NCI-H146 (cell line): Measurements from ENCODE around the gene ZYX.

Source experiments
- DNase-seq: peaks from one replicate; lab custom pipeline; 2025; lab: John Stamatoyannopoulos, UW

Gene ZYX, protein sequence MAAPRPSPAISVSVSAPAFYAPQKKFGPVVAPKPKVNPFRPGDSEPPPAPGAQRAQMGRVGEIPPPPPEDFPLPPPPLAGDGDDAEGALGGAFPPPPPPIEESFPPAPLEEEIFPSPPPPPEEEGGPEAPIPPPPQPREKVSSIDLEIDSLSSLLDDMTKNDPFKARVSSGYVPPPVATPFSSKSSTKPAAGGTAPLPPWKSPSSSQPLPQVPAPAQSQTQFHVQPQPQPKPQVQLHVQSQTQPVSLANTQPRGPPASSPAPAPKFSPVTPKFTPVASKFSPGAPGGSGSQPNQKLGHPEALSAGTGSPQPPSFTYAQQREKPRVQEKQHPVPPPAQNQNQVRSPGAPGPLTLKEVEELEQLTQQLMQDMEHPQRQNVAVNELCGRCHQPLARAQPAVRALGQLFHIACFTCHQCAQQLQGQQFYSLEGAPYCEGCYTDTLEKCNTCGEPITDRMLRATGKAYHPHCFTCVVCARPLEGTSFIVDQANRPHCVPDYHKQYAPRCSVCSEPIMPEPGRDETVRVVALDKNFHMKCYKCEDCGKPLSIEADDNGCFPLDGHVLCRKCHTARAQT

DNA sequence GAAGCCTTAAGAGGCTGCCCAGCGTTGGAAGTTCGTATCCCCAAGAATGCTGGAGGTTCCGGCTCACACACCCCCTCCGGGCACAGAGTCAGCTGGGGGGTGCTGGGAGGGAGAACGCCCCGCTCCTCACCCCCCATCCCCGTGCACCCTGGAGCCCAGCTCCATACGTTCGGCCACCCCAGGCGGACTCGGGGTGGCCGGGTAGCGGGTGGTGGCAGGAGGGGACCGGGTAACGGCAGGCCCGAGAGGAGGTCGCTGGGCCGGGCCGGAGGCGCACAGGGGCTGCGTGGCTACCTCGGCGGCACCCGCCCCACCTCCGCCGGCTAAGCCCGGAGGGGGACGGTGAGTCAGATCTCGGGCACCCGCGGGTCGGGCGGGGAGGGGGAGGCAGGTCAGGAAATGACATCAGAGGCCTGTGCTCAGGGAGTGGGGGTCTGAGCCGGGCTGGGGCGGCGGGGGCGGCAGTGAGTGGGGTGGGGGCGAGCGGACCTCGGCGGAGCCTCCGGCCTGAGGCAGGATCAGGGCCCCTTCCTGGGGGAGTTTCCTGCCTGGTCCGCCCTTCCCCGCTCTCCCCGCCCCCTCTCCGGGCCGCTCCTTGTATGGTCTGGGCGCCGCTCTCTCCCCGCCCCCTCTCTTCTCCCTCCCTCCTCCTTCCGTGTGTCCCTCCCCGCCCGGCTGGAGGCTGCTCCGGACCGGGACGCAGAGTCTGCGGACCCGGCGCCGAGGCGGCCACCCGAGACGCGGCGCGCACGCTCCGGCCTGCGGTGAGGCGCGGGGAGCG lies at the start of gene ZYX:
TSS of gene ZYX (plus strand) at position 700 of the 781 bp plus-strand sequence. CDS start 227 bp downstream, outside the sequence.
- peak; percentile 80 for DNase-seq

DNA sequence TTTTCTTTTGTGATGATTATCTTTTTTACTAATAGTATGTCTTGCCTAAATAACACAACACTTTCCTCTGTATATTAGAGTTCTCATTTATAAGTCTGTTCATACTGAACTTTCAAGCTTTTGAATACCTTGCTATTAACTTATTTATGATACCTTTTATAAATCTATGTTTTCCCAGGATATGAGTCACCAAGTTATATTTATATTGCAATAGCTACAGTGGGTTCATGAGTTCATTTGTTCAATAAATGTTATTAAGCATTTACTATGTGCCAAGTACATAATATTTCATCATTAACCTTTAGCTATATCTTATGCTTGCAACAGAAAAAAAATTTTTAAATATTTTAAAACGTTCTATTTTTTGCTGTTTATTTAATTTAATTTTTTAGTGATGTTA lies 46.9 kb upstream of the ZYX start:
- no peak for DNase-seq

DNA sequence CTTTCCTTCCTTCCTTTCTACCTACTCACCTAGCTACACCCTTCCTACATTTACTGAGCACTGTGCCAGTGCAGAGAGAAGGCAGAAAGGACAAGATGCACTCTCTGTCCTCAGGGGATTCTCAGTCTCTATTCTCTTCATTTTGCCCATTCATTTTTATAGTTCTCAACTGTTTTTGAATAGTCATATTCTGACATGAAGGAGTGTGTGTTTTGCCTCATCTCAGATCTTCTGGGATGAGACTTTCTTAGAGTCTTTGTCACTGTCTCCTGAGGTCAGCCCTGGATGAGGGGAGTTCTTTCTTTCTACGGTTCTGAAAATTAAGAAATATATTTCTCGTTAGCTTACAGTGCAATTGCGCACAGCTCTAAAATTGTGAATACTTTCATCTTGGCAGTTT lies 43.9 kb upstream of the ZYX start:
- no peak for DNase-seq

DNA sequence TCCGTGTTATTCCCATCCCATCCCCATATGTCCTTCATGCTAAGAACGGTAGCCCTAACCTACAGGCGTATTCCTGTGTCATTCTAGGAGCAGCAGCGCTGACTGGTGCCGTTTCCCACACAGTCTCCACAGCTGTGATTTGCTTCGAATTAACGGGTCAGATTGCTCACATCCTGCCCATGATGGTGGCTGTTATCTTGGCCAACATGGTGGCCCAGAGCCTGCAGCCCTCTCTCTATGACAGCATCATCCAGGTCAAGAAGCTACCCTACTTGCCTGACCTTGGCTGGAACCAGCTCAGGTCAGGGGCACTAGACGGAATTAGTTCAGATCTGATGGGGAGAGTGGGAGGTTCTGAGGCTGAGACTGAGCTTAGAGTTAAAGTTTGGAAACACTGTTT lies 39.3 kb upstream of the ZYX start:
- no peak for DNase-seq

DNA sequence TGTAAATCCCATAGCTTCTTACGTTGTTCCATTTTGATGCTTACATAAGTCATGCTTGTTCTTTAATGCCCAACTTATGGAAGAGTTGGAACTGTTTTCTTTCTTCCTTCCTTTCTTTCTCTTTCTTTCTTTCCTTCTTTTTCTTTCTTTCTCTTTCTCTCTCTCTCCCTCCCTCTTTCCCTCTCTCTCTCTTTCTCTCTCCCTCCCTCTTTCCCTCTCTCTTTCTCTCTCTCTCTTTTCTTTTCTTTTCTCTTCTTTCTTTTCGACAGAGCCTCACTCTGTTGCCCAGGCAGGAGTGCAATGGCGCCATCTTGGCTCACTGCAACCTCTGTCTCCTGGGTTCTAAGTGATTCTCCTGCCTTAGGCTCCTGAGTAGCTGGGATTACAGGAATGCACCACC lies 37.5 kb upstream of the ZYX start:
- no peak for DNase-seq

DNA sequence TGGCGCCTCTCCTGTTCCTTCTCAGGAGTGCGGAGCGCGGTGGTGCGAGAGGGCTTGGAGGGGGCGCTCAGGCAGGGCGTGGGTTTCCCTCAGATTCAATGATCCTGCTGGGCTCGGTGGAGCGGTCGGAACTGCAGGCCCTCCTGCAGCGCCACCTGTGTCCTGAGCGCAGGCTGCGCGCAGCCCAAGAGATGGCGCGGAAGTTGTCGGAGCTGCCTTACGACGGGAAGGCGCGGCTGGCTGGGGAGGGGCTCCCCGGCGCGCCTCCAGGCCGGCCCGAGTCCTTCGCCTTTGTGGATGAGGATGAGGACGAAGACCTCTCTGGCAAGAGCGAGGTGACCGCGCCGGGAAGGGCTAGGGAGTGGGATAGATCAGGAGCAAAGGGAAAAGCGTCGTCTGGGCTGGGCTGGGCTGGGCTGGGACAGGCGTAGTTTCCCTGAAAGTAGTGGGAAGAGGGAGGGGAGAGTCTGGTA lies 35.7 kb upstream of the ZYX start:
- DNase-seq = peak; percentile 60

DNA sequence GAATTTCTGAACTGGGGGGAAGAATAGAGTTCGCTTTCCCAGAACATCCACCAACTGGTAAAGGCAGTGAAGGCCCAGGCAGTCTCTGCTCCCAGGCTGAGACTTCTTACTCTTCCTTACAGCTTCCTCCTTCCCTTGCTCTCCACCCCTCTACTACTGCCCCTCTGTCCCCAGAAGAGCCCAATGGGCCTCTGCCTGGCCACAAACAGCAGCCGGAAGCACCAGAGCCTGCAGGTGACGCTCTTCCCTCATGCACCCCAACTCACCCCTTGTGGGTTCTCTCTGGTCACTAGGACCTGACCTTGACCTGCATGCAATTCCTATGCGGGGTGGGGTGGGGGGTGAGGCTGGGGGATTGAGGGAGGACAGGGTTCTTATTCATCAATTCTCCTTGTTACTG lies 35.1 kb upstream of the ZYX start:
- no peak for DNase-seq

DNA sequence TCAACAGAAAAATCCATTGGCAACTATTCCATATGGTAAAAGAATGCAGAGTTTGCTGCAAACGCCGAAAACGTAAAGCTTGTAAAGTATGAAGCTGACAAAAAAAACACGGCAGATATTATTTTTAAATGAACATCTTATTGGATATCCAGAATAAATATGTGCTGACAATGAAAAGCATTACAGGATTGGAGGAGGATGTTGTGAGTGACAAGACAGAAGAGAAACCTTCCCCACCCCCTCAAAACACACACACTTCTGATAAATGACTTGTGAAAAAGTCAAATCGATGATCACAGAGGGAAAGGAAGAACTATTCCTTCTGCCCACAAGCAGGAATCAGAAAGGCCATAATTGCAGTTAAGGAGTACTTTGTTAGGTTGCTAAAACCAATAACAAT lies 33.2 kb upstream of the ZYX start:
- no peak for DNase-seq

DNA sequence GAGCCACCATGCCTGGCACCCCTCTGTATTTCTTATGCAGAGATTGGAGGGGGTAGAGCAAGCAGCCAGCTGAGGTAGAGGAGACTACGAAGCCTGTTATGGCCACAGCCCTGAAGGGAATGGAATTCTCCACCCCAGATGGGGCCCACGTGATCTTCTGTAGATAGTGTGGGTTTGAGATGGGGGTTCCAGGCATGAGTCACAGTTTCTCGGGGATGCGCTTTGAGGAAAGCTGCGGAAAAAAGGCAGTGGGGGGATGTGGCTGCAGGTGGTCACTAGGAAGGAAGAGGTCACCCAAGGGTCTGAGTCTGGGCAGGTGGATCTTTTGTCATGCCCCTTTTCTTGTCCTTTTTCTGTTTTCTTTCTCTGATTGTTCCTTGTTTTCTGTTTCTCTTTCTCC lies 30.1 kb upstream of the ZYX start:
- no peak for DNase-seq

DNA sequence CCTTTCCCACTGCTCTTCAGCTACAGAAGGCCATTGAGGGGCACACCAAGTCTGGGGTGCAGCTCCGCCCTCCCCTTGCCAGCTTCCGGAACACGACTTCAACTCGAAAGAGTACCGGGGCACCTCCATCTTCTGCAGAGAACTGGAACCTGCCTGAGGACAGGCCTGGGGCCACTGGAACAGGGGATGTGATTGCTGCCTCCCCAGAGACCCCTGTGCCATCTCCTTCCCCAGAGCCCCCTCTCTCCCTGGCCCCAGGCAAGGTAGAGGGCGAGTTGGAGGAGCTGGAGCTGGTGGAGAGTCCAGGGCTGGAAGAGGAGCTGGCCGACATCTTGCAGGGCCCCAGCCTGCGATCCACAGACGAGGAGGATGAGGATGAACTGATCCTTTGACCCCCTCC lies 29.6 kb upstream of the ZYX start:
- no peak for DNase-seq

DNA sequence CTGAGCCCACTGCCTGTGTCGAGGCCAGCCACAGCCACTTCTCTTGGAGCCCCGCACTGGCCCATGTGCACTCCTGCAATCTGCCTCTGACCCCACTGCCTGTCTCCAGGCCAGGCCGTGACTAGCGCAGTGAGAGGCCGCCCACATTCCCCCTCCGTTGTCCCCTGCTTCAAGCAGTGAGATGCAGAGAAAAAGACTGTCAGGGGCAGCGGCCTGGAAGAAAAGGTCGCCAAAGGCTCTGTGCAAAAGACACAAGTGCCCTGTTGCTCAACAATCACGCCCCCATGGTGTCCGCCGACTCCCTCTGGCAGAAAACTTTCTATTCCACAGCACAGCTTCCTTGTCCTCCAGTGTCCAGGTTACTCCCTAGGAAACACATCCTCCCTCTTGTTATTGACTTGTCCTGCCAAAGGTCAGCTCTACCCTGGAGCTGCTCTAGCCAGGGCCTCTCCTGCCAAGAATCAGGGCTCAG lies 28.6 kb upstream of the ZYX start:
- DNase-seq = no peak

DNA sequence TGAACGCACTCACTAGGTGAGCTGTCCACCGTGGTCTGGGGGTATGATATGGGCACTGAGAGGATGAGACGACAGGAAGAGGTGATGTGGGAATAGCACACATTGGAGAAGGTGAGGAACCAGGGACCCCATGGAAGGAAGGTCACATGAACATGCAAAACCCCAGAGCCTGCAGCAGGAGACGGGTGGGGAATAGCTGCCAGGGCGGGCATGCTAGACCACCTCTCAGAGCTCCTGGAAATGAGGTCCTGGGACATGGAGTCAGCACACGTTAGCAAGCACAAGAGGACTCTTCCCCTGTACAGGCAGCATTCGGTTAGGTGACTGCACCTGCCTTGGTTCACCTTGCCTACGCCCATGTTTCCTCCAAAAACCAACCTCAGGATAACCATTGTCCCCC lies 26.8 kb upstream of the ZYX start:
- DNase-seq = no peak

DNA sequence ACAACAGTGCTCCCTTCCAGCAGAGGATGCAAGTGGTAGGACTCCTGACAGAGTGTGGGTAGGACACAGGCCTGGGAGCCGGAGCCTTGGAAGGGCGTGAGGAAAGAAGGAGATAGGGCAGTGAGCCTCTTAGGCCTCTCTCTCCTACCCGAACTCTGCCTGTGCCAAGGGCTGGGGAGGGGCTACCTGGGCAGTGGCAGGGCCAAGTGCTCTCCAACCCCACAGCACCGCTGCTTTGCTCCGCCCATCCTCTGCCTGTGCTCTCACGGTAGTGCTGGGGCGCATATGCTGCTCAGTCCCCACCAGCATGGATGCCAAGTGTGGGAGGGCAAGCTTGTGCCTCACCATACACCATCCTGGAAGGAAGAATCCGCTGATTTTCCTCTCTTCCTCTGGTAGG lies 26.2 kb upstream of the ZYX start:
- DNase-seq = no peak

DNA sequence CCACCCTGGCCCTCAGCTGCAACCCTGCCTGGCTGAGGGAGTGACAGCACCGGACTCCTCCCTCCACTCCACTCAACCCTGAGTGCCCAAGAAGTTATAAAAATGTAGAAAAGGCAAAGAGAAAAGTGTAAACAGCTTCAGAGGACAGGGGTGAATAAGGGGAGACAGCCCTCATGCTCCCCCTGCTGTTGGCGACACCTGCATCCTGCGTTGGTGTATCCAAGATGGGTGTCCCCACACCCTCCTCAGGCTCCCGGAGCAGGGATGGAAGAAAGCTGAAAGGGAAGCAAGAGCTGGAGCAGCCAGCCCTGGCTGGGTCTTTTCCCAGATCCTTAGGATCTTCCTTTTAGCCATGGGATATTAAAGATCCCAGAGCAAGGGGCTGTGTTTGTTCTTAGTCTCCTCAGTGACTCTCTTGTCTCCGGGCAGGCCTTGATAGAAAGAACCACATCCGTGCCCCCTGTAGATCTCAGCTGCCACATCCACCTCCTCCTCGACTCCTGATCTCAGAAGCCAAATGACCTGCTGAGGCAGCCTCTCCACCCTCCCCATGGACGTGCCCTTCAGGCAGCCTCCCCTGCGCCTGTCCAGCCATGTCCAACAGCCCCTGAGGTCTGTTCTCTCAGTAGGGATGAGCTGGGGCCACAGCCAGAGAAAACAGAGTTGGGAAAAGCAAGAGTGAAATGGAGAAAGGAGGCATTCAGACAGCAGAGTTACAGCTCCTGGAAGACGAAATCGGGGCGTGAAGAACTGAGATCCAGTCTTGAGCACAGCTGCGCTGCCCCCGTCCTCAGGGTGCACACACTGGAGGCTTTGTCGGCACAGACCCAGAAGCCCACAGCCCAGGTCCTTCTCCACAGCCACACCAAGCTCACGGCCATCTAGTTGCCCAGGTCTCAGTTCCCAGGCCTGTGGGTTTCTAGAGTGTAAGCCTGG lies 25.4 kb upstream of the ZYX start:
- DNase-seq = no peak

DNA sequence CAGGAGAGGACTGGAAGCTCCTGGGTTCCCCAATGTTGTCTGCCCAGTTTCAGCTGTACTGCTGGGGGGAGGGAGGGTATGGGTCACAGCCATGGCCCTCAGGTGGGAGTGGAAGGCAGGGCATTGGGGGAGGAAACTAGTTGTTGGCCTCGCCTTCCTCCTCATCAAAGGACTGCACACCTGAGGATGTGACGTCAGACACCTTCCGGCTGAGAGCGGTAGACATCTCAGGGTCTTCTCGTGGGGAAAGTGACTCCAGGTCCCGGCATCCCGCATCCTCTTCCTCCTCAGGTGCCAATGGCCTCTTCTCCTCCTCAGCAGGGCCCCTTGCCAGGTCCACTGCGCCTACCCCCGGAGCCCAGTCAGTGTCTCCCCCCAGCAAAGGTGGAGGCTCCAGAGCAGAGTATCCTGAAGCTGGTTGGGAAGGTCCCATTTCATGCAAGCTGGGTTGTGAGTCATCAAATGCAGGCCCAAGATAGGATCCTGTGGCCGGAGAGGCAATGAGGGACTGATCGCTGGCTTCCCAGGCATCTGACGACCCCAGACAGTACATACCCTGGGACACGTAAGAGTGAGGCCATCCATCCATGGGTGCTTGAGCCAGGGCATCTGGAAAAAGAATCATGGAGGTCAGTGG lies 24.6 kb upstream of the ZYX start:
- no peak for DNase-seq

DNA sequence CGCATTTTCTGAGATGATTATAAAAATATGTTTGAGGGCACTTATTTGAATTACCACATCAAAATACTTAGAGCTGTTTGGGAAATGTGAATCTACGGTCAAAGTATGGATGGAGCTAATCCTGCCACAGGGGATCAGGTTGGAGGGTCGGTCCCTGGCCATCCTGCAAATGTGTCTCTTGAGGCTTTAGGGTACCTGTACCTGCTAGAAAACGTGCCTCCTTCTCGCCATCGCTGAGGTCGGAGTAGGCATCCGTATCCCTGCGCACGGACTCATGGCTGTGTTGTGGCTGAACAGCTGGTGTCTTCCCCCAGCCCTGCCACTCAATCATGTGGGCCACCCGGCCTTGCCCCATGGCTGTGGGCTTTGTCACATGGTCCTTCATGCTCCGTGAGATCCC lies 22.5 kb upstream of the ZYX start:
- DNase-seq = no peak

DNA sequence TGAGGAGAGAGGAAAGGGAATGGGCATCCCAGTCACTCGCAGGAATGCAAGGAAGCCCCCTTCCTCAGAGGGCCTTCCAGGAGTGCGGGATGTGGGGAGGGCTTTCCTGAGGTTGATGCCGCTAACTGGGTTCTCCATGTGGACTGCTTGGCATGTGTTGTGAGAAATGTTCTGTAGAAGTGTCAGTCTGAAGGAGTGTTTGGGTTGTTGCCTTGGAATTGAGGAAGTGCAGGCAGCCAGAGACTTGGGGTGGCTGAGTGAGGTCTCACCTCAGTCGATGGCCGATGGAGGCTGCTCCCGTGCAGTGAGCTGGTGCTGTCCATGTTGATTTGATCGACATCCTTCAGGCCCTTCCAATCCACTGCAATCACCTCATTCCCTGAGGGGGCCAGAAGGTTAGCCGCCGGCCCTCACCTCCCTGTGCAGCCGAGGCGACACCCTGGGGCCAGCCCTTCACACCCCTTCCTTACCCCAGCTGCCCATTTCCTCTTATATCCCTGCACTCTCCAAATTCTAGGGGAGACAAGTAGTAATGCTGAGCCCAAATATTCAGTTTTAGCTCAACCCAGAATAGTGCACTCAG lies 21.3 kb upstream of the ZYX start:
- DNase-seq = no peak

DNA sequence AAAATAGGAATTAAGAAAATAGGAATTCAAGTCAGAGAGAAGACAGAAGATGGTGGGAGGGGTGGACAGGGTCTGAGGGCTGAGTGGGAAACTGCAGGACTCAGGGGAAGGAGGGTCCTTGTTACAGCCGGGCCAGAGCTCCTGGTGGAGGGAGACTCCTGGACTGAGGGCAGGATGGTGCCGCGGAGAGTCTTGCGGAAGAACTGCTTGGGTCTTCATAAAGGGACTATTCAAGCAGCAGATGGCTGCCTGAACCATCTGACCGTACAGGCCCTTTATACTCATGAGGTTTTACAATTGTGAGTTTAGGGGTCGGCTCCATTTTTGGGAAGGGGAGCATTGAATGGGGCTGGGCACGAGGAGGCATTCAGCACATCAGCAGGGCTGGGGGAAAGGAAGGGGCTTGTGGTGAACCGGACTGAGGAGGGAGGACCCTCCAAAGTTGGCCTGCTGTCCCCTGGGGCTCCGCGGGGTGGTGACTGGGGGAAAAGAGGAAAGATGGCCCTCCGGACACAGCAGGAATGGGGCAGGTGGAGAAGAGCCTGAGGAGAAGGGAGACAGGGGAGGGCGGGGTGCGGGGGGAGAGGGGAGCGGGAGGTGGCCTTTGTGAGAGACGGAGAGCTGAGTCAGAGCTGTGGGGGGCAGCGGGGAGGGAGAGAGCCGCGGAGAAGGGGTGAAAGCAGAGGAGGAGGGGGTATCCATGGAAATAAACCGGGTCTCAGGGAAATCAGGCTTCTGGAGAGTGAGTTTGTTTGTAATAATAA lies 20.2 kb upstream of the ZYX start:
- peak; percentile 48 for DNase-seq

DNA sequence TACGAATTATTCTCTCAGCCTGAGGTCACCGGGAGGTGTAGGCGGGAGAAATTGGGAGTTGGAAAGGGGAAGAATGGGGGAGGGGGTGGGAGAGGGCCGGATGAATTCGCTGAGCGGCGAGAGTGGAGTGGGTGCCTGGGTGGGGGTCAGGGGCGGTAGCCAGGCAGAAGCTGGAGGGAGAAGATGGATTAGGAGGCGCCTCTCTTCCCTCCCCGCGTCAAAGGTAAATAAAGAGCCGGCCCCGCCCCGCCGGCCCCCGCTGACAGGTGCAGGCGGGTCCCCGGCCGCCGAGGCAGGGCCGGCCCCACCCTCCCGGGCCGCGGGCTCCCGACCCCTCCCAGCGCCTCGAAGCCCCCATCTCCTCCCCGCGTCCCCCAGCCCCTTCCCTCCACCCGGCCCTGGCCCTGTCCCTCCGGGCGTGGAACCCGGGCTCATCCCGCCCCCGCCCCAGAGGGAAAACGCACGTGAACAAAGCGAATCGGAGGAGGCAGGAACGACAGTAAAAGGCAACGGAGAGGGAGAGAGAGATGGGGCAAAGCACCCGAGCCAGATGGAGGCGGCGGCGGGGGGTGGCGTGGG lies 19.5 kb upstream of the ZYX start:
- DNase-seq = peak; percentile 55
